Measurements from ENCODE around the gene COPG2.

The COPG2 gene

DNA sequence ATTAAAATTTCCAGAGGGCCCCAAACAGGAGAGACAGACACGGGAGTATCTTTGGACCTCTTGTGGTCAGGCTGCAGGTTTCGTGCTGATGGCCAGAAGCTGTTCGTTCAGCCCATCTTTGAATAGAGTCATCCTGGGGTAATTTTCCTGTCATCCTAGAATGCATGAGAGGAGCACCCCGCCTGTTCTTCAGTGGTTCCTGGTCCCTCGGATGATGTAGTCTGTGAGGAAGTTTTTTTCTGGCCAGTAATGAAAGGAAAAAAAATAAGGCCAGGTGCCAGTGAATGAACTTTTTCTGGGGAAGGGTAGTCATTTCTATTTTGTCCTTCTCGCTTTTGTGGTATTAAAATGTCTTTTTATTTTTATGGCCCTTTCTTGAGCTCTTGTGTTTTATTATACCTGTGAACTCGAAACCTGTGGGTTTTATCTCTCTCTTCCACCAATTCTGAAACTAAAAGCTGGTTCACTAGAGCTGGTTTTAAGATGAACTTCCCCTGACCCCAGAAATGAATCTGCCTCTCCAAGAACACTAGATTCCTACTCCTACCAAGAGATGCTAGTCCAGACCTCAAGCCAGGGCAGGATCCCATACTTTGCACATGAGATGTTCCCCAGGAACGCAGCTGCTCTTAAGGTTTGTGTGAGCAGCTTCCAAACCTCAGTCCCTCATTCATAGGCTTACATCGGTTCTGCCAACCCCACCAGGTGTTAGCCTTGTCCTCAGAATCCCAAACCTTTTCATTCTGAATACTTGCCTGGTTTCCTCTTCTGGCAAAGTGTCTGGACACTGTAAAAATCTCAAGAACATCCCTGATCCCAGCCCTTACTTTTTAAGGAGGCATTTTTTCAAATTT is 192.0 kb downstream of the COPG2 start:
- DNase-seq (ENCODE audit: low read depth, low spot score): no peak

- DNase-seq (ENCODE audit: low read depth, low spot score): no peak
Measured at GRCh38 chr7:130475776-130476175, 192.8 kb downstream of the COPG2 start.

DNA sequence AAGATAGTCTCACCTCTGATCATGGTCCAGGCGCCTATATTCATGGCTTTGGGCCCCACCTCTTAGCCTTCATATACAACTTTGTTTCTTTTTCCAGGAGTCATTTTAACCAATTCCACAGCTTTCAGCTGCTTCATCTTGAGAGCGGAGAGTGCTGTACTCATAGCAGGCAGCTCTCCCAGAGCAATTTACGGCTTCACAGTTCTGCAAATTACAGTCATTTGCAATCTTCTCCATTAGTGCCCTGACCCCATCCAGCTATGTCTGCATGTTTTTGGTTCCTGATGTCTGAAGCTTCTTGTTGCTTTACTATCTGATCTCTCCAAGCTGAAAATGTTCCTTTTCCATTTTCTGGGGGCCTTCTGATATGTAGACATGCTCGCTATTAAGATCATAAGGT is 194.7 kb downstream of the COPG2 start:
- DNase-seq (ENCODE audit: low read depth, low spot score): no peak

GRCh38 chr7:130473289-130473688 is 195.3 kb downstream of the COPG2 start:
- no peak for DNase-seq (ENCODE audit: low read depth, low spot score)

DNA sequence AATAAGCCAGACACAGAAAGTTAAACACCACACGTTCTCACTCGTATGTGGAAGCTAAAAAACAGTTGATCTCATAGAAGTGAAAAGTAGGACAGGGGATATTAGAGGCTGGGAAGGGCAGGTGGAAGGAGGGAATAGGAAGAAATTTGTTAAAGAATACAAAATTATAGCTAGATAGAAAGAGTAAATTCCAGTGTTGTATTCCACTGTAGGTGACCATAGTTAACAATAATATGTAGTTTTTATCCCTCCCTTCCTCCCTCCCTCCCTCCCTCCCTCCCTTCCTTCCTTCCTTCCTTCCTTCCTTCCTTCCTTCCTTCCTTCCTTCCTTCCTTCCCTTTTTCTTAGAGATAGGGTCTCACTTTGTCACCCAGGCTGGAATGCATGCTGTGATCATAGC is 196.6 kb downstream of the COPG2 start:
- DNase-seq (ENCODE audit: low read depth, low spot score): no peak

GRCh38 chr7:130468612-130469011 is 199.9 kb downstream of the COPG2 start:
- no peak for DNase-seq (ENCODE audit: low read depth, low spot score)

DNA sequence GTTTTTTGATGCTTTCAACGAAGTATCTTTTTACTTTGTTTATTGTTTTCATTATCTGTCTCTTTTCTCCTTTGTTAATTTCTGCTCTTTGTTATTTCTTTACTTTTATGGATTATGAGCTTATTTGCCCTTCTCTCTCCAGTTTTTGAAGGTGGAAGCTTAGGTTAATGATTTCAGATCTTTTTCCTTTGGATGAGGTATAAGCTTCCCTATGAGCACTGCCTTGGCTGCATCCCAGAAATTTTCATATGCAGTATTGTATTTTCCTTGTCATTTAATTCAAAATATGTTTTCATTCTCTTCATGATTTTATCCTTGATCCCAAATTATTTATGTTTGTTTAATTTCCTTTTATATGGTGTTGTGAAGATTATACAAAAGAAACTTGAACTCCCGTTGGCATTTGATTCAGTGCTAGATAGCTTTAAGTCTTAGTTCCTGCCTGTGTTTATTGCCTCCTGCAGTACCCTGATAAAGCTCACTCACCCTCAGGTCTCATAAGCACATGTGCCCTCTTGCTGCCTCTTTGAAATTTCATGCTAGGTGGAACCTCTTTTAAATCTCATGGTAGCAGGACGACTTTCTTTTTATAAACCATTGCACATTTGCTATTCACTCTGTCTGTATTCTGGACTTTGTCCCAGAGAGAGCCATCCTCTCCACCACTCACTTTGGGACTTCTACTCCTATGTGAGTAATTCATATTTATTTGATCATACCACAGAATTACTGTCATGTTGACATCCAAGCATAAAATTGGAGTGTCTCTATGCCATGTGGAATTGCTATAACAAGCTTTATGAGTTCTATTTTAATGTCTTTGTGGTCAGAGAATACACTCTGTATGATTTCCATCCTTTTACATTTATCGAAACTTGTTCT is 204.8 kb downstream of the COPG2 start:
- no peak for DNase-seq (ENCODE audit: low read depth, low spot score)

- no peak for DNase-seq (ENCODE audit: low read depth, low spot score)
Measured at GRCh38 chr7:130461272-130461671, 207.3 kb downstream of the COPG2 start.

GRCh38 chr7:130458257-130458656 is 210.3 kb downstream of the COPG2 start:
- DNase-seq (ENCODE audit: low read depth, low spot score): no peak
